Right cardiac atrium (tissue), 5 donors: Measurements from ENCODE around the gene PLA2G4D. TPM values are rescaled to one million over a fixed set of nuclear protein-coding genes. Genes with fewer than 3 reads are reported as not detected.

Experiments used
- ATAC-seq, 2 donors: fragments of 200-7000 bp; cut with Tn5 transposase; one replicate each; pipeline versions ENCODE4 v1.8.0 to v1.9.1; 2020; ENCODE audit warnings: moderate library complexity in 2 of 2, mild to moderate bottlenecking in 1 of 2
- DNase-seq, 3 donors: peaks; one replicate each; pipeline ENCODE4 v3.0.0-alpha.2; 2020
- H3K27ac ChIP-seq: one replicate; pipeline ENCODE4 v1.5.1; 2013; ENCODE audit warnings: mild to moderate bottlenecking, low read length, control low read depth, moderate library complexity
- H3K27me3 ChIP-seq: one replicate; pipeline ENCODE4 v1.6.1; 2013; ENCODE audit not compliant: control insufficient read depth, insufficient read depth
- H3K4me1 ChIP-seq: one replicate; pipeline ENCODE4 v1.6.1; 2013; ENCODE audit warnings: low read length; ENCODE audit not compliant: control insufficient read depth, insufficient read depth
- H3K4me3 ChIP-seq: one replicate; pipeline ENCODE4 v1.5.1; 2013; ENCODE audit warnings: low read length, control low read depth
- H3K9me3 ChIP-seq: one replicate; pipeline ENCODE4 v1.6.1; 2013; ENCODE audit warnings: low read length; ENCODE audit not compliant: control insufficient read depth
- WGBS: extraction: QIAGEN DNeasy Blood & Tissue Kit; methylation state at CpG from one replicate; pipeline ENCODE4 v1.1.7; 2013; 5-methylcytosine and 5-hydroxymethylcytosine counted together
- intact Hi-C, 4 donors: fragments of 100-400 bp; cut with DNase I; formaldehyde crosslinking; loops; one replicate each; pipeline versions ENCODE4 v1.11.0 to v1.14.0; 2022 to 2023
- polyA plus RNA-seq: library from polyadenylated mRNA; stranded (reverse); fragments of 200-250 nt; gene quantifications from one replicate; pipeline ENCODE4 v1.2.3, GENCODE V29; 2013
- total RNA-seq, 4 donors: library from RNA; stranded (reverse); fragmentation: NEBNext Ultra II Directional; extraction: Animal tissue kit (Norgen Biotek cat#: 25700); gene quantifications; one replicate each; pipeline ENCODE4 v1.2.1, GENCODE V29; 2021
- donor health status: healthy with polysubstance abuse.
- donor health status: DM: no; HTN: yes; CAD: no.
- donor health status: DM: no; HTN: no; CAD: no.
- donor health status: DM: no; HTN: yes; CAD: no; lungs with severe emphysema.
- donor health status: DM: yes; HTN: yes; CAD: no.

Gene PLA2G4D
- total and polyA plus RNA-seq, 5 donors: not detected

- Histone ChIP-seq H3K4me1 (no peaks in the 10 kb centered on the region), H3K4me3 (no peak overlapping the region), H3K27ac (no peak overlapping the region), H3K27me3 (no peaks in the 10 kb centered on the region), H3K9me3 (no peaks in the 10 kb centered on the region)
- DNase-seq: peak in 1 of 3 donors; percentile 27
- intact Hi-C loops: no loop called here
- 95% methylated on average over 16 of the region's 16 CpGs for WGBS
- no peak for ATAC-seq
These were observed 23.9 kb downstream of the PLA2G4D start for GRCh38 chr15:42070279-42070975.

- H3K4me1 ChIP-seq: no peaks in the 10 kb centered on the region
- no peak overlapping the region for H3K4me3 ChIP-seq
- 79% methylated on average over 17 of the region's 17 CpGs for WGBS
- no peak overlapping the region for H3K27ac ChIP-seq
- peak in 1 of 3 donors; percentile 42 for DNase-seq
- intact Hi-C loops: loop anchor here in 3 of 4 donors (5.0 kb wide), 1 partner anchor 63 kb away; no protein-coding TSS in a partner anchor
- H3K9me3 ChIP-seq: no peaks in the 10 kb centered on the region
- no peak for ATAC-seq
- no peaks in the 10 kb centered on the region for H3K27me3 ChIP-seq
These were observed 24.7 kb downstream of the PLA2G4D start for GRCh38 chr15:42069496-42070278.

- intact Hi-C loops: loop anchor here in 3 of 4 donors (5.0 kb wide), 1 partner anchor 63 kb away; no protein-coding TSS in a partner anchor
- WGBS: 87% methylated on average over 7 of the region's 7 CpGs
- ATAC-seq (no peak), DNase-seq (no peak)
- Histone ChIP-seq H3K4me3 (no peak overlapping the region), H3K27ac (no peak overlapping the region), H3K27me3 (no peaks in the 10 kb centered on the region), H3K9me3 (no peaks in the 10 kb centered on the region), H3K4me1 (no peaks in the 10 kb centered on the region)
These were observed 25.3 kb downstream of the PLA2G4D start for GRCh38 chr15:42069025-42069424.

GRCh38 chr15:42068601-42069000 lies 25.8 kb downstream of the PLA2G4D start:
- H3K4me3 ChIP-seq: no peak overlapping the region
- WGBS: 92% methylated on average over 14 of the region's 14 CpGs
- no peaks in the 10 kb centered on the region for H3K9me3 ChIP-seq
- ATAC-seq (no peak), DNase-seq (peak in 1 of 3 donors; percentile 39)
- no peaks in the 10 kb centered on the region for H3K4me1 ChIP-seq
- intact Hi-C loops: loop anchor here in 3 of 4 donors (5.0 kb wide), 1 partner anchor 64 kb away; no protein-coding TSS in a partner anchor
- no peak overlapping the region for H3K27ac ChIP-seq
- no peaks in the 10 kb centered on the region for H3K27me3 ChIP-seq

- intact Hi-C loops: loop anchor here in 3 of 4 donors (5.0 kb wide), 1 partner anchor 65 kb away; no protein-coding TSS in a partner anchor
- H3K27ac ChIP-seq: no peak overlapping the region
- whole genome bisulfite sequencing: 45% methylated on average over 10 of the region's 10 CpGs
- no peak for ATAC-seq
- no peaks in the 10 kb centered on the region for H3K27me3 ChIP-seq
- no peak overlapping the region for H3K4me3 ChIP-seq
- no peaks in the 10 kb centered on the region for H3K9me3 ChIP-seq
- peak in 1 of 3 donors; percentile 56 for DNase-seq
- H3K4me1 ChIP-seq: no peaks in the 10 kb centered on the region
These were observed 27.5 kb downstream of the PLA2G4D start for GRCh38 chr15:42066764-42067415.

GRCh38 chr15:42065468-42065867 lies 28.9 kb downstream of the PLA2G4D start:
- intact Hi-C loops: loop anchor here in 3 of 4 donors (5.0 kb wide), 1 partner anchor 67 kb away; no protein-coding TSS in a partner anchor
- 43% methylated on average over 7 of the region's 7 CpGs for WGBS
- Histone ChIP-seq H3K27me3 (no peaks in the 10 kb centered on the region), H3K9me3 (no peaks in the 10 kb centered on the region), H3K4me1 (no peaks in the 10 kb centered on the region), H3K4me3 (no peak overlapping the region), H3K27ac (no peak overlapping the region)
- no peak for DNase-seq
- ATAC-seq: no peak

- WGBS: 31% methylated on average over 7 of the region's 7 CpGs
- intact Hi-C loops: loop anchor here in 3 of 4 donors (5.0 kb wide), 1 partner anchor 67 kb away; no protein-coding TSS in a partner anchor
- peak in 1 of 3 donors; percentile 47 for DNase-seq
- no peaks in the 10 kb centered on the region for H3K27me3 ChIP-seq
- peak in 1 of 2 donors; percentile 30 for ATAC-seq
- H3K4me1 ChIP-seq: no peaks in the 10 kb centered on the region
- H3K9me3 ChIP-seq: no peaks in the 10 kb centered on the region
- no peak overlapping the region for H3K27ac ChIP-seq
- no peak overlapping the region for H3K4me3 ChIP-seq
These were observed 29.3 kb downstream of the PLA2G4D start for GRCh38 chr15:42065033-42065432.

GRCh38 chr15:42064271-42064670 lies 30.1 kb downstream of the PLA2G4D start:
- no peak for DNase-seq
- no peaks in the 10 kb centered on the region for H3K9me3 ChIP-seq
- H3K4me1 ChIP-seq: no peaks in the 10 kb centered on the region
- no peak overlapping the region for H3K4me3 ChIP-seq
- whole genome bisulfite sequencing: 82% methylated on average over 4 of the region's 4 CpGs
- ATAC-seq: no peak
- intact Hi-C loops: no loop called here
- H3K27ac ChIP-seq: no peak overlapping the region
- H3K27me3 ChIP-seq: no peaks in the 10 kb centered on the region

- peak in 1 of 3 donors; percentile 31 for DNase-seq
- Histone ChIP-seq H3K27me3 (no peaks in the 10 kb centered on the region), H3K27ac (no peak overlapping the region), H3K4me3 (no peak overlapping the region), H3K9me3 (no peaks in the 10 kb centered on the region), H3K4me1 (no peaks in the 10 kb centered on the region)
- 93% methylated on average over 12 of the region's 12 CpGs for WGBS
- no peak for ATAC-seq
- intact Hi-C loops: no loop called here
These were observed 31.1 kb downstream of the PLA2G4D start for GRCh38 chr15:42063122-42063848.

- H3K9me3 ChIP-seq: no peaks in the 10 kb centered on the region
These were observed 32.0 kb downstream of the PLA2G4D start for GRCh38 chr15:42062284-42062806.

More at GRCh38 chr15:42062284-42062806, 32.0 kb downstream of the PLA2G4D start:
- H3K4me3 ChIP-seq: no peak overlapping the region
- WGBS: 91% methylated on average over 9 of the region's 9 CpGs
- H3K27me3 ChIP-seq: no peaks in the 10 kb centered on the region
- no peak for DNase-seq
- intact Hi-C loops: no loop called here
- no peaks in the 10 kb centered on the region for H3K4me1 ChIP-seq
- no peak for ATAC-seq
- H3K27ac ChIP-seq: no peak overlapping the region
